ENCODE measurements around the gene CCDC69.
A peak's percentile ranks its signal among the peaks of the same experiment; 100 is the strongest.

Gene CCDC69

GRCh38 chr5:151164687-151165392, 59.1 kb downstream of the CCDC69 start:
- peak; percentile 84 for DNase-seq (ENCODE audit: low spot score)

- DNase-seq (ENCODE audit: low spot score) = no peak
Observed at GRCh38 chr5:151162776-151163175, 61.1 kb downstream of the CCDC69 start.

- no peak for DNase-seq (ENCODE audit: low spot score)
Observed at GRCh38 chr5:151159649-151160373, 64.1 kb downstream of the CCDC69 start.

- no peak for DNase-seq (ENCODE audit: low spot score)
Observed at GRCh38 chr5:151158287-151158661, 65.6 kb downstream of the CCDC69 start.

GRCh38 chr5:151157426-151158286, 66.2 kb downstream of the CCDC69 start, which contains the start of gene ANXA6:
Gene ANXA6, minus strand, starts transcription at chr5:151157779. Its CDS starts 9,878 bp downstream, at chr5:151147901.
- DNase-seq (ENCODE audit: low spot score) = peak; percentile 69

- no peak for DNase-seq (ENCODE audit: low spot score)
Observed at GRCh38 chr5:151156507-151157420, 67.1 kb downstream of the CCDC69 start.

GRCh38 chr5:151155775-151156506, 68.0 kb downstream of the CCDC69 start:
- no peak for DNase-seq (ENCODE audit: low spot score)

GRCh38 chr5:151154931-151155774, 68.7 kb downstream of the CCDC69 start:
- no peak for DNase-seq (ENCODE audit: low spot score)

GRCh38 chr5:151153766-151154272, 70.1 kb downstream of the CCDC69 start:
- DNase-seq (ENCODE audit: low spot score) = no peak

GRCh38 chr5:151153300-151153699, 70.6 kb downstream of the CCDC69 start:
- no peak for DNase-seq (ENCODE audit: low spot score)

- DNase-seq (ENCODE audit: low spot score) = peak; percentile 46
Observed at GRCh38 chr5:151151793-151152192, 72.1 kb downstream of the CCDC69 start.

- DNase-seq (ENCODE audit: low spot score) = no peak
Observed at GRCh38 chr5:151151263-151151660, 72.6 kb downstream of the CCDC69 start.

GRCh38 chr5:151150471-151151262, 73.2 kb downstream of the CCDC69 start:
- DNase-seq (ENCODE audit: low spot score) = no peak

GRCh38 chr5:151148583-151148982, 75.3 kb downstream of the CCDC69 start:
- DNase-seq (ENCODE audit: low spot score) = no peak

GRCh38 chr5:151147033-151147432, 76.9 kb downstream of the CCDC69 start:
- no peak for DNase-seq (ENCODE audit: low spot score)

GRCh38 chr5:151146061-151146460, 77.8 kb downstream of the CCDC69 start:
- no peak for DNase-seq (ENCODE audit: low spot score)

GRCh38 chr5:151144922-151145321, 79.0 kb downstream of the CCDC69 start:
- no peak for DNase-seq (ENCODE audit: low spot score)

- no peak for DNase-seq (ENCODE audit: low spot score)
Observed at GRCh38 chr5:151144275-151144674, 79.6 kb downstream of the CCDC69 start.

GRCh38 chr5:151143645-151144044, 80.2 kb downstream of the CCDC69 start:
- no peak for DNase-seq (ENCODE audit: low spot score)

Data from pons (tissue), 1 donor.